ENCODE measurements around the gene ZNF691. TPM values are rescaled to one million over a fixed set of nuclear protein-coding genes. Genes with fewer than 3 reads are reported as not detected.

Gene ZNF691
- total RNA-seq, 1 donor from 2014 or later, result 4.5 TPM

DNA sequence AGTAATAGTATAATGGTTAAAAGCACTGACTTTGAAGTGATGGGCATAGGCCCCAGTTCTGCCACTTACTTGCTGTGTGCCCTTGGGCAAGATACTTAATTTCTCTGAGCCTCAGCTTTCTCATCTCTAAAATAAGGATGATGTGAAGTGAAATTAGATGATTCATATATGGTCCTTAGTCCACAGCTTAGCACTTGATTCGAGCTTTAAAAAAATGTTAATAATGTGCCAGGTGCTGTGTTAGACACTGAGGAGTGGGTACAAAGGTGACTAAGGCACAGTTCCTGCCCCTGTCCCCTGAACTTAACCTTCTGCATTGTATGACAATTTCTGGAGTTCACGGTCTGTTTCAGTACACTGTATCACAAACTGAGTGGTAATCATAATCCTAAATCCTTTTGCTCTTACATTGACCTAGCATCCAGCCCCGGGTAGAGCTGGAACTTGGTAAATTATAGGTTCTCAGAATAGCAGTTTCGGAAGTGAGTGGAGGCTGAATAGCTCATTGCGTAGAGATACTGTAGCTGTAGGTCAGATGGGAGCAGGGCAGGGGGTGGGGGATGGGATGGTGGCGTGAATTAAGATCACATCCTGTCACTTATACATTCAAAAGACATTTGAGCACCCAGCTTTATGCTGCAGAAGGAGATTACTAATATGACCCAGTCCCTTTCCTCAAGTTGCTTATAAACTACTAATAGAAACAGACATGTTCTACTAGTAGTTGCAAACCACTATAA lies 1.5 kb downstream of the ZNF691 start:
- peaks cover 1% of the 10 kb centered on the region for H3K36me3 ChIP-seq (ENCODE audit: control insufficient read depth, insufficient read depth, low read length)
- FAIRE-seq (no peak), DNase-seq (ENCODE audit: low read depth) (no peak)
- no peak for TF ChIP-seq CTCF (IDR thresholded peaks at IDR 0.05; ENCODE audit: insufficient read depth, low read length, severe bottlenecking)
- H3K4me3 ChIP-seq (ENCODE audit: low read depth, low read length), result no peak overlapping the region
- no peaks in the 10 kb centered on the region for H3K27me3 ChIP-seq (ENCODE audit: control insufficient read depth, insufficient read depth, low read length)

DNA sequence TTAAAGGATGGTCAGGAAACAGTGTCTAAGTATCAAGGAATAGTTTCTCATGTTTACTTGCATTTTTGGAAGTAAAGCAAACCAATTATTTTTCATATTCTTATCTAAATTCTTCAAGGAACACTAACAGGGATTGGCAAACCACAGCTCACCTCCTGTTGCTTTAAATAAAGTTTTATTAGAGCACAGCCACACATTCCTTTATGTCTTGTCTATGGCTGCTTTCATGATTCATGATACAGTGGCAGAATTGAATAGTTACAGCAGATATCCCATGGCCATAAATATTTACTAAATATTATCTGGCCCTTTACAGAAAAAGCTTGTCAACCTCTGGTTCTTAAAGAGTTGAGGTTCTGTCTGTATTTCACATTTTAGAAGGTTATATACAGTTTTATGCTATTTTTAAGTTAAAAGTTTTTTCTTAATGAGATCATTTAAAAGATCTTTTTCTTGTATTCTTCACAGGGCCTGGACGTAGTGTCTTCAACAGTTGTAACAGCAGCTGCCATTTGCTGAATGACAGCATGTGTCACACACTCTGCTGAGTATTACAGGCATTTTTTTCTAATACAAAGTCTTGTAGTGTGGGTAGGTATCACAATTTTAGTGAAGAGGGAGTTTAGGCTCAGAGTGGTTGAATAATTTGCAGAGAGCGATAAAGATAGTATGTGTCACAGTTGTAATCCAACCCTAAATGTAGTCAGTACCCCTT lies 2.6 kb downstream of the ZNF691 start:
- no peak for FAIRE-seq
- no peak for DNase-seq (ENCODE audit: low read depth)
- H3K36me3 ChIP-seq (ENCODE audit: control insufficient read depth, insufficient read depth, low read length), result peaks cover 1% of the 10 kb centered on the region
- no peaks in the 10 kb centered on the region for H3K27me3 ChIP-seq (ENCODE audit: control insufficient read depth, insufficient read depth, low read length)
- TF ChIP-seq CTCF (IDR thresholded peaks at IDR 0.05; ENCODE audit: insufficient read depth, low read length, severe bottlenecking), result no peak
- H3K4me3 ChIP-seq (ENCODE audit: low read depth, low read length), result no peak overlapping the region

GRCh38 chr1:42849944-42850343 lies 3.5 kb downstream of the ZNF691 start:
- no peak overlapping the region for H3K4me3 ChIP-seq (ENCODE audit: low read depth, low read length)
- TF ChIP-seq CTCF (IDR thresholded peaks at IDR 0.05; ENCODE audit: insufficient read depth, low read length, severe bottlenecking), result no peak
- H3K27me3 ChIP-seq (ENCODE audit: control insufficient read depth, insufficient read depth, low read length), result no peaks in the 10 kb centered on the region
- H3K36me3 ChIP-seq (ENCODE audit: control insufficient read depth, insufficient read depth, low read length), result peaks cover 1% of the 10 kb centered on the region
- DNase-seq (ENCODE audit: low read depth) (no peak), FAIRE-seq (no peak)

- TF ChIP-seq CTCF (IDR thresholded peaks at IDR 0.05; ENCODE audit: insufficient read depth, low read length, severe bottlenecking), result no peak
- Histone ChIP-seq H3K27me3 (ENCODE audit: control insufficient read depth, insufficient read depth, low read length) (no peaks in the 10 kb centered on the region), H3K36me3 (ENCODE audit: control insufficient read depth, insufficient read depth, low read length) (peaks cover 1% of the 10 kb centered on the region), H3K4me3 (ENCODE audit: low read depth, low read length) (no peak overlapping the region)
- DNase-seq (ENCODE audit: low read depth) (no peak), FAIRE-seq (no peak)
These were observed 5.0 kb downstream of the ZNF691 start for GRCh38 chr1:42851420-42851819.

DNA sequence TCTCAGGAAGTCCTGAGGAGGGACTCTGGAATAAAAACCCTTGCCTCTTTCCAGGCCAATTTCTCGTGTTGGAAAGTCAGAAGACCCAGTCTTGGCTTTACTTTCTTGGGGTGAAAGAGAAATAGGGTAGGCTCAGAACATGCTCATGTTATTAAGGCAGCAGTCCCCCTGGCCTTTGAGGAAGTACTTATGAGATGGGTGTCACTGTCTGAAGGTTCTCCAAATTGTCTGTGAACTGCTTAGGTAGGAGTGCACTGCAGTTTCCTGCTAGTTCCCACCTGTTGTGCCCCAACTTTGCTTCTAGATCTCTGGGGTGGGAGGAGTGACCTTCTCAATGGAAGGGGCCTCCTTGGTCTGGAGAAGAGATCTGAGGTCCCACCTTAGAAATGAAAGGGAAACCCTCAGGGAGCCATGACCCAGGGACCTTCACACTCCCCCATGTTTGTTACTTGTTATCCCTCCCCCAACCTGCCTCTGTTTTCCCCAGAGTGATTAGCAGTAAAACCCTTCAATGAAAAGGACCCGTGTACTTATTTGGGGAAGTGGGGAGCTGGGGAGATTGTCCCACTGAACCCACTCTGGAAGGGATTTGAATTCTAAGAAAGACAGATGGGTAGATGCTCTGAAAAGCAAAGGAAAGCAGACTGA lies 5.7 kb downstream of the ZNF691 start:
- FAIRE-seq (no peak), DNase-seq (ENCODE audit: low read depth) (no peak)
- no peak for TF ChIP-seq CTCF (IDR thresholded peaks at IDR 0.05; ENCODE audit: insufficient read depth, low read length, severe bottlenecking)

More for the DNA sequence above, 5.7 kb downstream of the ZNF691 start:
- H3K36me3 ChIP-seq (ENCODE audit: control insufficient read depth, insufficient read depth, low read length), result peaks cover 1% of the 10 kb centered on the region
- H3K4me3 ChIP-seq (ENCODE audit: low read depth, low read length), result no peak overlapping the region
- no peaks in the 10 kb centered on the region for H3K27me3 ChIP-seq (ENCODE audit: control insufficient read depth, insufficient read depth, low read length)
